WTC11 (cell line): Measurements from ENCODE around the gene STK39.

ENCODE experiments used
- ATF6 ChIP-seq: sonication (generic); formaldehyde crosslinking; IDR thresholded peaks from 2 replicates; pipeline ENCODE4 v1.8.1; 2023; ENCODE audit warnings: mild to moderate bottlenecking, missing genetic modification reagents
- CTCF ChIP-seq: fragments of 200-600 bp; IDR thresholded peaks from 2 replicates; pipeline ENCODE4 v1.8.0; 2022; ENCODE audit warnings: antibody characterized with exemption
- KAT7 ChIP-seq: sonication (generic); formaldehyde crosslinking; IDR thresholded peaks from 2 replicates; pipeline ENCODE4 v1.8.1; 2023; ENCODE audit warnings: missing genetic modification reagents, mild to moderate bottlenecking, borderline replicate concordance
- NFYB ChIP-seq: sonication (generic); formaldehyde crosslinking; conservative IDR thresholded peaks from 2 replicates; pipeline ENCODE4 v1.8.0; 2022; ENCODE audit warnings: low read depth, missing genetic modification reagents
- PREB ChIP-seq: sonication (generic); formaldehyde crosslinking; IDR thresholded peaks from 2 replicates; pipeline ENCODE4 v1.8.1; 2022; ENCODE audit warnings: mild to moderate bottlenecking, missing genetic modification reagents, moderate library complexity, borderline replicate concordance

- TF ChIP-seq KAT7 (CRISPR knock-in tag): no peak
- TF ChIP-seq PREB (CRISPR knock-in tag): no peak
- no peak for TF ChIP-seq CTCF
- TF ChIP-seq NFYB (CRISPR knock-in tag): no peak
- no peak for TF ChIP-seq ATF6 (CRISPR knock-in tag)
These were observed 221.8 kb downstream of the STK39 start for GRCh38 chr2:168025487-168026202.
